Measurements from ENCODE around the gene FAM170B.

FAM170B gene

DNA sequence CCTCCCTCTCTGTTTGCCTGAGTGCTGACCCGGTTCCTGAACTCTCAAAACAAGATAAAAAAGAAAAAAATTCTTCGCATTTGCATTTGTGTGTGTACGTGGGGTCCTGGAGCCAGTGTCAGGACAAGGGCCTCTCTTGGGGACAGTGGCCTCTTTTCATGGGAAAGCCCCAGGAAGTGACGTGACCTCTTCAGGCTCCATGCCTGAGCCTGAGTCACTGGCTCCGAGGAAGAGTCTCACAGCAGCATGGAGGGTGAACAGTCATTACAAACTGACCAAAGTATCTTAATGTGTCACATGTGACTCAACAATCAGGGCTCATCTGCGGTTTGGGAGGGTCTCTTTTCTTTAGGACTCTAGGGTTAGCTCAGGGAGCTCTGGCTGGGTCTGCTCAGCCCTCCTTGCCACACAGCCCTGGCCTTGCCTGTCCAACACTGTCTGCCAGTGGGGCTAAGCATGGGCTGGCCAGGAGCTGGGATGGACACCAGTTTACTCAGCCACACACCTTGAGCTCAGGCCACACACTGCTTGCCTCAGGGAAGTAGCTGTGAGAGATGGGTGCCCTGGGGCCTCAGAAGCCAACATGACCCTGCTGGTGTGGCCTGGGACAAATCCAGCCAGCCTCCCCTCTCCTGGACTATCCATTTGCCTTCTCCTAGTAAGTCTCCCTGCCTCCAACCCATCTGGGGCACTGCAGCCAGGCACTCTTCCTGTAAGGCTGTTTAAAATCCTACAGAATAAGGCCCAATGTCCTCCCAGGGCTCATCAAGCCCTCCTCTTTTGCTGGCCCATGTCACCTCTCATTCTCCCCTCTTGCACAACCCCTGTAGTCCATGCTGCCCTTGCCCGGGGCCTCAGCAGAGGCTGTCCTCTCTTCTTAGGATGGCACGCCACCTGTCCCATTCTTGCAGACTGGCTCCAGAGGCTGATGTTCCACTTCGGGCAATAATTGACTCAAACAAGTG is 43.9 kb upstream of the FAM170B start:
- H3K4me3 ChIP-seq (ENCODE audit: low read depth, low read length) = no peak overlapping the region
- DNase-seq = no peak
- no peak for TF ChIP-seq CTCF (IDR thresholded peaks at IDR 0.05; ENCODE audit: low read depth, low read length)
- no peaks in the 10 kb centered on the region for H3K36me3 ChIP-seq
- no peaks in the 10 kb centered on the region for H3K9me3 ChIP-seq
- no peaks in the 10 kb centered on the region for H3K4me1 ChIP-seq
- H3K27me3 ChIP-seq = no peaks in the 10 kb centered on the region

DNA sequence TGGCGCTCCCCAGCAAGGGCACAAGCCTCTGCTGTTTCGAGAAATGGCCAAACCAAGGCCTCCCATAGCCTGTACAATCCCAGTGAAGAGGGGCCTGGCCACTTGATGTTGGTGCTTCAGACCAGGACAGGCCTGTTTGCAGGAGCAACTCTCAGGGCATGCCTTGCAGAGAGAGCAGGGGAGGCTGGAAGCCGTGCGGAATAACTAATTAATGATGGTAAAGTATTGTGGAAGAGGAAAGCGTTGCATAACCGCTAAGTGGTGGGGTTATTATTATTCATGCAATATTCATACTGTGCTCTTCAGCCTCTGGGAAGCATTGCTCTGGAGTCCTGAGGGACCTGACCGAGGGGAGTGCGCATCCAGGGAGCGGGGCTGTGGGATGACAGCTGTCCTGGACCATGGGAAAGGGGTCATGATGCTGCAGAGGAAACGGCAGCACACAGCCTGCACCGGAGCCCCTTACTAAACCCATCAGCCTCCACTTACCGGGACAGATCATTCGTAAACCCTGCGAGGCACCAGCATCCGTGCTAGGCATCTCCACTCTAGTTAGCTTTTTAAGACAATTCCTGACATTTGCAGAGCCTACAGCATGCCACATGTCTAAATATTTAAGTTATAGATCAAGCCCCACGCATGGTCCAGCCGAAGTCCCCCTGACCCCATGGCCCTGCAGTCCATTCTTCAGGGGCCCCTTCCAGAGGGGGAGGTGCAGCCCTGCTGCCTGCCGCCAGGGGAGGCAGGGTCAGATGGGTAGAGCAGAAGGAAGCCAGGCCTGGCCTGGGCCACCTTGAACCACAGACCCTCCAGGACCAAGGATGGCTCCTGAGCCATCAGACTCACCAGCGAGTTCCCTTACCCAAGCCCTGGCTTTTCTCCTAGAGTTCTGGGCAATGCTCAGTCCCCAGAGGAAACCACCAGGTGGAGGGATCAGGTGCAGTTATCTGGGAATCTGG is 42.8 kb upstream of the FAM170B start:
- no peak overlapping the region for H3K4me3 ChIP-seq (ENCODE audit: low read depth, low read length)
- TF ChIP-seq CTCF (IDR thresholded peaks at IDR 0.05; ENCODE audit: low read depth, low read length) = no peak
- no peaks in the 10 kb centered on the region for H3K27me3 ChIP-seq
- no peaks in the 10 kb centered on the region for H3K36me3 ChIP-seq
- DNase-seq = no peak
- no peaks in the 10 kb centered on the region for H3K4me1 ChIP-seq
- no peaks in the 10 kb centered on the region for H3K9me3 ChIP-seq

DNA sequence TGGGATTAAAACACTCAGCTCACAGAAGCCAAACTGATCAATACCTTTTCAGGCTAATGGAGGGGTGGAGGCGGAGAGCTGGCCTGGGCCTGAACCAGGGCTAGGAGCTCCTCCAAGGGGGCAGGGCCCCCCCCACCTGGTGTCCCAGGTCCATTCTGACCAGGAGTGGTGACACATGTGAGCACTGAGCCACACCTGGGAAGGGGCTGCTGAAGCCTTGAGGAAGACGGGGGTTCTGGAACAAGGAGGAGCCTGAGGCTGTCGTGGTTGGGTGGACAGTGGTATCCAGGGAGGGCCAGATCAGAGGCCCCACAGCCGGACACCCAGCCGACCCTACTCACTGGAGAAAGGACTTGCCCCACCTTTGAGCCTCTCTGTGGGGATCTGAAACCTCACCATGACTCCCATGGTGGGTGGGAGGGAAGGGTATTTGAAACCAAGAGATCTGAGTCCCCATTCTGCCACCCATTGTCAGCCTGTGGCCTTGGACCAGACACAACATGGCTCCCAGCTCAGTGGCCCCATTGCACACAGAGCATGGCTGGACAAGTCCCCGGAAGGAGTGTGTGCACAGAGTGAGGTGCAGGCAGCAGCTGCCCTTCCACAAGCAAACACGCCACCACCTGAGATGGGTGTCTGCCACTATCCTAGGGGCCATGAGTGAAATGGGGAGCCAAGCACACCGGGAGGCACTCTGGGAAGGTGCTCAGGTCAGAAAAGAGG is 41.9 kb upstream of the FAM170B start:
- no peak for TF ChIP-seq CTCF (IDR thresholded peaks at IDR 0.05; ENCODE audit: low read depth, low read length)
- no peak for DNase-seq
- H3K4me1 ChIP-seq = no peaks in the 10 kb centered on the region

GRCh38 chr10:49174926-49175500 is 41.2 kb upstream of the FAM170B start:
- Histone ChIP-seq H3K27me3 (no peaks in the 10 kb centered on the region), H3K4me1 (no peaks in the 10 kb centered on the region), H3K36me3 (no peaks in the 10 kb centered on the region), H3K9me3 (no peaks in the 10 kb centered on the region), H3K4me3 (ENCODE audit: low read depth, low read length) (no peak overlapping the region)
- no peak for DNase-seq
- no peak for TF ChIP-seq CTCF (IDR thresholded peaks at IDR 0.05; ENCODE audit: low read depth, low read length)

More for the DNA sequence above, 41.9 kb upstream of the FAM170B start:
- Histone ChIP-seq H3K9me3 (no peaks in the 10 kb centered on the region), H3K36me3 (no peaks in the 10 kb centered on the region), H3K27me3 (no peaks in the 10 kb centered on the region), H3K4me3 (ENCODE audit: low read depth, low read length) (no peak overlapping the region)

- no peak for TF ChIP-seq CTCF (IDR thresholded peaks at IDR 0.05; ENCODE audit: low read depth, low read length)
- Histone ChIP-seq H3K4me3 (ENCODE audit: low read depth, low read length) (no peak overlapping the region), H3K4me1 (no peaks in the 10 kb centered on the region), H3K36me3 (no peaks in the 10 kb centered on the region), H3K27me3 (no peaks in the 10 kb centered on the region), H3K9me3 (no peaks in the 10 kb centered on the region)
- DNase-seq = no peak
Observed at GRCh38 chr10:49174261-49174925, 40.6 kb upstream of the FAM170B start.
